PFSK-1 (cell line): ENCODE results near the gene NRP2.

Source experiments
- FOXP2 ChIP-seq: optimal IDR thresholded peaks from 2 replicates; pipeline ENCODE3; 2011; ENCODE audit warnings: borderline replicate concordance, control low read depth, inconsistent platforms; ENCODE audit not compliant: insufficient read depth; ENCODE audit errors: extremely low read length, extremely low read depth
- POLR2AphosphoS5 ChIP-seq: IDR thresholded peaks from 2 replicates; pipeline ENCODE4 v1.6.1; 2012; ENCODE audit warnings: low read depth, mild to moderate bottlenecking, control low read depth, low read length, moderate library complexity
- SIN3A ChIP-seq: IDR thresholded peaks from 2 replicates; pipeline ENCODE4 v1.6.1; 2012; ENCODE audit warnings: mild to moderate bottlenecking, low read length, moderate library complexity, borderline replicate concordance; ENCODE audit not compliant: insufficient read depth
- TAF1 ChIP-seq: IDR thresholded peaks from 2 replicates; pipeline ENCODE4 v1.6.1; 2012; ENCODE audit warnings: low read length, control low read depth, borderline replicate concordance; ENCODE audit not compliant: insufficient read depth
- TF ChIP-seq, protein P1 (sequence below), 2 experiments: IDR thresholded peaks; 2 replicates each; pipeline versions ENCODE4 v1.6.1 to v1.8.0; 2011 to 2012; ENCODE audit warnings: low read depth in 2 of 2, low read length in 2 of 2, control low read depth in 1 of 2, inconsistent platforms in 1 of 2, mild to moderate bottlenecking in 1 of 2, moderate library complexity in 1 of 2; ENCODE audit not compliant: insufficient read depth in 1 of 2

DNA sequence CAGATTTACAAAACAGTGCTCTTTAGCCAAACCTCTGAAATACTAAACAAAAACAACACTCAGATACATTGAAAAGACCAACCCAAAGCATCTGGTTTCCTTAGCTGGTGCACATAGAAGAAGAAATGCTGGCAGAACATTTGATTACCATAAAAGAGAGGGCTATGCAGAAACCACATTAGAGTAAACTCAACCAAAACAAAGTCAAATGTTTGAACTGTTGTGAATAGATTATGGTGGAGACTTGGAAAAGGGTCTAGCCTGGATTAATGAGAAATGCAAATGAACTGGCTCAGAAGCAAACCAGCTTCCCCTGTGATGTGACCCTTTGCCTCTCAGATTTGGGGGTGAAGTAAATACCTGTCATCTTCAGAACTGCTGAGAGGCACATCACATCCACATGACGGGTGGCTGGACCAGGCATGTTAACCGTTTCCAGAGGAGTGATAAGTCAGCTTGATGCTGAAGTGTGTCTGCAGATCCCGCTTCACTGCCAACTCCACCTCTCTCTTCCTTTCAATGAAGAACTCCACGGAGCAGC, 153.0 kb downstream of the NRP2 start:
- no peak for TF ChIP-seq POLR2AphosphoS5
- TF ChIP-seq, protein P1, sequence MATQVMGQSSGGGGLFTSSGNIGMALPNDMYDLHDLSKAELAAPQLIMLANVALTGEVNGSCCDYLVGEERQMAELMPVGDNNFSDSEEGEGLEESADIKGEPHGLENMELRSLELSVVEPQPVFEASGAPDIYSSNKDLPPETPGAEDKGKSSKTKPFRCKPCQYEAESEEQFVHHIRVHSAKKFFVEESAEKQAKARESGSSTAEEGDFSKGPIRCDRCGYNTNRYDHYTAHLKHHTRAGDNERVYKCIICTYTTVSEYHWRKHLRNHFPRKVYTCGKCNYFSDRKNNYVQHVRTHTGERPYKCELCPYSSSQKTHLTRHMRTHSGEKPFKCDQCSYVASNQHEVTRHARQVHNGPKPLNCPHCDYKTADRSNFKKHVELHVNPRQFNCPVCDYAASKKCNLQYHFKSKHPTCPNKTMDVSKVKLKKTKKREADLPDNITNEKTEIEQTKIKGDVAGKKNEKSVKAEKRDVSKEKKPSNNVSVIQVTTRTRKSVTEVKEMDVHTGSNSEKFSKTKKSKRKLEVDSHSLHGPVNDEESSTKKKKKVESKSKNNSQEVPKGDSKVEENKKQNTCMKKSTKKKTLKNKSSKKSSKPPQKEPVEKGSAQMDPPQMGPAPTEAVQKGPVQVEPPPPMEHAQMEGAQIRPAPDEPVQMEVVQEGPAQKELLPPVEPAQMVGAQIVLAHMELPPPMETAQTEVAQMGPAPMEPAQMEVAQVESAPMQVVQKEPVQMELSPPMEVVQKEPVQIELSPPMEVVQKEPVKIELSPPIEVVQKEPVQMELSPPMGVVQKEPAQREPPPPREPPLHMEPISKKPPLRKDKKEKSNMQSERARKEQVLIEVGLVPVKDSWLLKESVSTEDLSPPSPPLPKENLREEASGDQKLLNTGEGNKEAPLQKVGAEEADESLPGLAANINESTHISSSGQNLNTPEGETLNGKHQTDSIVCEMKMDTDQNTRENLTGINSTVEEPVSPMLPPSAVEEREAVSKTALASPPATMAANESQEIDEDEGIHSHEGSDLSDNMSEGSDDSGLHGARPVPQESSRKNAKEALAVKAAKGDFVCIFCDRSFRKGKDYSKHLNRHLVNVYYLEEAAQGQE (IDR thresholded peaks at IDR 0.05; ENCODE audit: insufficient read depth in 1 of 2, low read depth in 2 of 2, low read length in 2 of 2): no peak
- no peak for TF ChIP-seq TAF1
- TF ChIP-seq SIN3A: no peak
- no peak for TF ChIP-seq FOXP2
